Tibial nerve (tissue), 4 donors: ENCODE results near the gene LTO1. TPM values are rescaled to one million over a fixed set of nuclear protein-coding genes. Genes with fewer than 3 reads are reported as not detected.
"Not testable (repeated sequence)": the region's sequence is repeated elsewhere in the genome, so short reads cannot be mapped to it uniquely, and the experiment has no call there.

Experiments used
- DNase-seq, 2 donors: peaks; one replicate each; pipeline ENCODE4 v3.0.0-alpha.2; 2019; ENCODE audit warnings: low spot score in 2 of 2
- H3K27ac ChIP-seq, 4 donors: fragments of 200-600 bp; sonication (generic) in 3 of 4; one replicate each; pipeline ENCODE4 v1.5.1; 2017 to 2019; ENCODE audit warnings: mild to moderate bottlenecking in 1 of 4
- H3K27me3 ChIP-seq, 2 donors: fragments of 200-600 bp; sonication (generic) in 1 of 2; one replicate each; pipeline versions ENCODE4 v1.5.1 to v1.6.0; 2017 to 2019
- H3K36me3 ChIP-seq, 3 donors: fragments of 200-600 bp; sonication (generic); one replicate each; pipeline ENCODE4 v1.5.1; 2018 to 2019
- H3K4me1 ChIP-seq, 4 donors: fragments of 200-600 bp; sonication (generic) in 3 of 4; one replicate each; pipeline ENCODE4 v1.5.1; 2017 to 2019
- H3K4me3 ChIP-seq, 4 donors: fragments of 200-600 bp; sonication (generic) in 3 of 4; one replicate each; pipeline ENCODE4 v1.5.1; 2017 to 2019; ENCODE audit warnings: mild to moderate bottlenecking in 1 of 4, moderate library complexity in 1 of 4
- H3K9me3 ChIP-seq, 4 donors: fragments of 200-600 bp; sonication (generic) in 3 of 4; one replicate each; pipeline ENCODE4 v1.5.1; 2017 to 2019
- EP300 ChIP-seq, 2 donors: sonication (generic); formaldehyde crosslinking; IDR thresholded peaks; one replicate each; pipeline ENCODE4 v1.6.1; 2017; ENCODE audit warnings: antibody characterized with exemption in 2 of 2, mild to moderate bottlenecking in 1 of 2
- POLR2A ChIP-seq, 2 donors: fragments of 450-650 bp; IDR thresholded peaks; one replicate each; pipeline ENCODE4 v1.6.1; 2017; ENCODE audit warnings: antibody characterized with exemption in 2 of 2, mild to moderate bottlenecking in 2 of 2, moderate library complexity in 2 of 2
- WGBS, 2 donors: methylation state at CpG; one replicate each; pipeline ENCODE4 v1.1.5; 2018; 5-methylcytosine and 5-hydroxymethylcytosine counted together
- total RNA-seq, 4 donors: library from RNA; depleted of rRNA; stranded (reverse); fragments of >200 nt; gene quantifications; one replicate each; pipeline ENCODE4 v1.1.0, GENCODE V29; 2016
- TF ChIP-seq, protein P1 (sequence below), 5 experiments: fragments of 200-600 bp in 3 of 5; fragments of 450-650 bp in 2 of 5; sonication (generic) in 3 of 5; IDR thresholded peaks; one replicate each; pipeline ENCODE4 v1.5.1; 2016 to 2019; ENCODE audit warnings: antibody characterized with exemption in 5 of 5, mild to moderate bottlenecking in 3 of 5, moderate library complexity in 2 of 5

The LTO1 gene
- total RNA-seq, 4 donors from 2014 or later, result 22.5 to 29.9 (median 23.1) TPM

GRCh38 chr11:69692422-69692821, 17.3 kb upstream of the LTO1 start:
- H3K4me1 ChIP-seq, result no peaks in the 10 kb centered on the region
- DNase-seq, result no peak
- peaks cover 0 to 35% of the 10 kb centered on the region in 2 donors for H3K27me3 ChIP-seq
- no peaks in the 10 kb centered on the region for H3K36me3 ChIP-seq
- no peak overlapping the region for H3K27ac ChIP-seq
- H3K4me3 ChIP-seq, result no peak overlapping the region
- TF ChIP-seq POLR2A (IDR thresholded peaks at IDR 0.05) (no peak), EP300 (IDR thresholded peaks at IDR 0.05) (no peak)
- TF ChIP-seq, protein P1, sequence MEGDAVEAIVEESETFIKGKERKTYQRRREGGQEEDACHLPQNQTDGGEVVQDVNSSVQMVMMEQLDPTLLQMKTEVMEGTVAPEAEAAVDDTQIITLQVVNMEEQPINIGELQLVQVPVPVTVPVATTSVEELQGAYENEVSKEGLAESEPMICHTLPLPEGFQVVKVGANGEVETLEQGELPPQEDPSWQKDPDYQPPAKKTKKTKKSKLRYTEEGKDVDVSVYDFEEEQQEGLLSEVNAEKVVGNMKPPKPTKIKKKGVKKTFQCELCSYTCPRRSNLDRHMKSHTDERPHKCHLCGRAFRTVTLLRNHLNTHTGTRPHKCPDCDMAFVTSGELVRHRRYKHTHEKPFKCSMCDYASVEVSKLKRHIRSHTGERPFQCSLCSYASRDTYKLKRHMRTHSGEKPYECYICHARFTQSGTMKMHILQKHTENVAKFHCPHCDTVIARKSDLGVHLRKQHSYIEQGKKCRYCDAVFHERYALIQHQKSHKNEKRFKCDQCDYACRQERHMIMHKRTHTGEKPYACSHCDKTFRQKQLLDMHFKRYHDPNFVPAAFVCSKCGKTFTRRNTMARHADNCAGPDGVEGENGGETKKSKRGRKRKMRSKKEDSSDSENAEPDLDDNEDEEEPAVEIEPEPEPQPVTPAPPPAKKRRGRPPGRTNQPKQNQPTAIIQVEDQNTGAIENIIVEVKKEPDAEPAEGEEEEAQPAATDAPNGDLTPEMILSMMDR (IDR thresholded peaks at IDR 0.05), result no peak
- peaks cover 0 to 14% (median 0%) of the 10 kb centered on the region in 4 donors for H3K9me3 ChIP-seq

- no peak for DNase-seq
- 84 to 89% methylated on average over 2 of the region's 2 CpGs for WGBS, 2 donors
These were observed 16.3 kb upstream of the LTO1 start for GRCh38 chr11:69691463-69691862.

GRCh38 chr11:69689484-69690319, 14.5 kb upstream of the LTO1 start:
- peaks cover 0 to 23% of the 10 kb centered on the region in 2 donors for H3K27me3 ChIP-seq
- H3K4me3 ChIP-seq, result no peak overlapping the region
- TF ChIP-seq POLR2A (IDR thresholded peaks at IDR 0.05), result no peak
- TF ChIP-seq EP300 (IDR thresholded peaks at IDR 0.05), result no peak
- TF ChIP-seq, protein P1 (IDR thresholded peaks at IDR 0.05), result no peak
- H3K36me3 ChIP-seq, result no peaks in the 10 kb centered on the region
- 89 to 95% methylated on average over 5 of the region's 5 CpGs for WGBS, 2 donors
- no peak for DNase-seq
- H3K4me1 ChIP-seq, result peaks cover 0 to 8% (median 3%) of the 10 kb centered on the region in 4 donors
- peaks cover 0 to 14% (median 0%) of the 10 kb centered on the region in 4 donors for H3K9me3 ChIP-seq
- H3K27ac ChIP-seq, result no peak overlapping the region

More at GRCh38 chr11:69691463-69691862, 16.3 kb upstream of the LTO1 start:
- peaks cover 0 to 14% (median 0%) of the 10 kb centered on the region in 4 donors for H3K9me3 ChIP-seq
- H3K4me3 ChIP-seq, result no peak overlapping the region
- no peak overlapping the region for H3K27ac ChIP-seq
- H3K36me3 ChIP-seq, result no peaks in the 10 kb centered on the region
- peaks cover 0 to 33% of the 10 kb centered on the region in 2 donors for H3K27me3 ChIP-seq
- no peak for TF ChIP-seq EP300 (IDR thresholded peaks at IDR 0.05)
- TF ChIP-seq POLR2A (IDR thresholded peaks at IDR 0.05), result no peak
- TF ChIP-seq, protein P1 (IDR thresholded peaks at IDR 0.05), result no peak
- H3K4me1 ChIP-seq, result no peaks in the 10 kb centered on the region

DNA sequence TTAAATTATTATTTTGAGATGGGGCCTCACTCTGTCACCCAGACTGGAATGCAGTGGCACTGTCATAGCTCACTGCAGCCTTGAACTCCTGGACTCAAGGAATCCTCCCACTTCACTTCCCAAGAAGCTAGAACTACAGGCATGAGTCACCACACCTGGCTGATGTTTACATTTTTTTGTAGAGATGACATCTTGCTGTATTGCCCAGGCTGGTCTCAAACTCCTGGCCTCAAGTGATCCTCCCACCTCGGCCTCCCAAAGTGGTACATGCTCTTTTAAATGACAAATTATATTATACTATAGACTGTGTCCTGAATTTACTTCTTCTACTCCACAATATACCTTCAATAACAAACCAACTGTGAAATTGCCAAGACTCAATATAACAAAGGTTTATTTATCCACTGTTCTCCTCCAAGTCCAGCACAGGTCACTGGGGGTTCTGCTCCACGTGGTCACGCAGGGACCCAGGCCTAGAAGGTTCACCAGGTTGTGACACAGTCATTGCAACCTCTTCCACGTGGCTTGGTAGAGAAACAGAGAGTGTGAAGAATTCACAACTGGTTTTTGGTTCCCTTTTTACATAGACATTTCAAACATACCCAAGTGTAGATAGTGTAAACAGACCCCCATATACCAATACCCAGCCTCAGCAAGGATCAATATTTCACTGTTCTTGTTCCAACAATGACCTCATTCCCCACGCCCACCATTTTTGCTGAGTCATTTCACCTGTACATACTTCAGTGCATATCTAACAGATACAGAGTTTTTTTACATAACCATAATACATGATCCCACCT, 13.0 kb upstream of the LTO1 start:
- H3K27ac ChIP-seq, H3K4me1 ChIP-seq, H3K4me3 ChIP-seq, DNase-seq, H3K36me3 ChIP-seq: not testable (repeated sequence)
- Histone ChIP-seq H3K27me3 (peaks cover 0 to 12% of the 10 kb centered on the region in 2 donors), H3K9me3 (peaks cover 0 to 14% (median 0%) of the 10 kb centered on the region in 4 donors)
- WGBS, 2 donors, result 67% methylated on average over 5 of the region's 5 CpGs

DNA sequence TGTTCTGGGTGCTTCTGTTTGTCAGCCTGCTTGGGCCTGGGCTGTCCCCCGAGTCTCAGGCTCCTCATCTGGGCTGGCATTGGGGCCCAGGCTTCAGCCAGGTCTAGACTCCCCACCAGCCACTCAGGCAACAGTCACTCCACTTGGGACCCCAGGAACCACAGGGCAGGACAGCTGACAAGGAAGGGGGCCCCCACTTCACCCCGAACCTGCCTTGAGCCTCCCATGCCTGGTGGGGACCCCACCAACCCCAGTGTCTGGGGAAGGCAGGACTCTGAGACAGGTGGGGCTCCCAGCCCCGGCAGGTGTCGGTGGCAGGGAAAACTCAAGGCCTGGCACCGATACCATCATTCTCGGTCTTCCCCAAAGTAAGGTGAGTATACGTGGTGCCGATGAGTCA, 11.7 kb upstream of the LTO1 start:
- no peaks in the 10 kb centered on the region for H3K36me3 ChIP-seq
- DNase-seq, result no peak
- no peak overlapping the region for H3K4me3 ChIP-seq
- 91 to 92% methylated on average over 6 to 8 of the region's 8 CpGs for WGBS, 2 donors
- TF ChIP-seq, protein P1 (IDR thresholded peaks at IDR 0.05), result no peak
- TF ChIP-seq POLR2A (IDR thresholded peaks at IDR 0.05) (no peak), EP300 (IDR thresholded peaks at IDR 0.05) (no peak)
- H3K9me3 ChIP-seq, result peaks cover 0 to 6% (median 0%) of the 10 kb centered on the region in 4 donors
- H3K4me1 ChIP-seq, result peaks cover 0 to 8% (median 3%) of the 10 kb centered on the region in 4 donors
- H3K27ac ChIP-seq, result no peak overlapping the region
- H3K27me3 ChIP-seq, result peaks cover 0 to 6% of the 10 kb centered on the region in 2 donors
